HuH-7 (cell line): ENCODE data around the gene PGBD2.
"Not testable (repeated sequence)": the region's sequence is repeated elsewhere in the genome, so short reads cannot be mapped to it uniquely, and the experiment has no call there.

ENCODE experiments used
- DNase-seq: peaks from one replicate; pipeline ENCODE4 v3.0.0; 2011; ENCODE audit warnings: low spot score

PGBD2 gene

GRCh38 chr1:248927283-248927682 lies 21.2 kb downstream of the PGBD2 start:
- not testable (repeated sequence) for DNase-seq

- not testable (repeated sequence) for DNase-seq
Measured at GRCh38 chr1:248928122-248928521, 22.1 kb downstream of the PGBD2 start.

- not testable (repeated sequence) for DNase-seq
Measured at GRCh38 chr1:248930037-248930436, 24.0 kb downstream of the PGBD2 start.

GRCh38 chr1:248938173-248938809 lies 32.3 kb downstream of the PGBD2 start:
- not testable (repeated sequence) for DNase-seq

GRCh38 chr1:248944134-248944999 lies 38.3 kb downstream of the PGBD2 start:
- DNase-seq = not testable (repeated sequence)

GRCh38 chr1:248945000-248945423 lies 39.0 kb downstream of the PGBD2 start:
- not testable (repeated sequence) for DNase-seq

GRCh38 chr1:248945453-248945852 lies 39.4 kb downstream of the PGBD2 start:
- DNase-seq = not testable (repeated sequence)

GRCh38 chr1:248945856-248946416 lies 39.9 kb downstream of the PGBD2 start:
- not testable (repeated sequence) for DNase-seq
